K562 (cell line): ENCODE results near the gene ZDHHC24. TPM values are rescaled to one million over a fixed set of nuclear protein-coding genes. Genes with fewer than 3 reads are reported as not detected.

Source experiments
- CREB1 ChIP-seq, 2 experiments: sonication (generic) in 1 of 2; formaldehyde crosslinking in 1 of 2; IDR thresholded peaks; 2 replicates each; pipeline versions ENCODE4 v1.6.1 to v1.8.0; 2012 to 2022; ENCODE audit warnings: inconsistent platforms in 1 of 2, mild to moderate bottlenecking in 1 of 2, missing genetic modification reagents in 1 of 2, moderate library complexity in 1 of 2
- HOXB6 ChIP-seq: fragments of 250-450 bp; sonication (Bioruptor Pico); IDR thresholded peaks from 2 replicates; pipeline ENCODE4 v1.5.1; 2022; ENCODE audit warnings: mild to moderate bottlenecking, borderline replicate concordance
- MGA ChIP-seq: fragments of 450-650 bp; IDR thresholded peaks from 2 replicates; pipeline ENCODE4 v1.6.1; 2016; ENCODE audit warnings: mild to moderate bottlenecking, moderate library complexity
- PRMT5 ChIP-seq: sonication (generic); formaldehyde crosslinking; IDR thresholded peaks from 2 replicates; pipeline ENCODE4 v1.5.0; 2020; ENCODE audit warnings: missing genetic modification reagents
- PTBP1 ChIP-seq: fragments of 200-400 bp; formaldehyde crosslinking; IDR thresholded peaks from 2 replicates; pipeline ENCODE4 v1.6.1; 2017; ENCODE audit warnings: low read depth, low read length
- RBFOX2 ChIP-seq: fragments of 200-400 bp; formaldehyde crosslinking; IDR thresholded peaks from 2 replicates; pipeline ENCODE4 v1.6.1; 2017; ENCODE audit warnings: low read depth, mild to moderate bottlenecking, low read length, moderate library complexity
- SETDB1 ChIP-seq: IDR thresholded peaks from one replicate; pipeline ENCODE4 v1.6.1; 2012; ENCODE audit warnings: low read length, control low read depth, inconsistent platforms
- THAP7 ChIP-seq: fragments of 250-450 bp; sonication (Bioruptor Pico); IDR thresholded peaks from 2 replicates; pipeline ENCODE4 v1.5.0; 2021
- ZNF174 ChIP-seq: fragments of 250-450 bp; sonication (Bioruptor Pico); IDR thresholded peaks from 2 replicates; pipeline ENCODE4 v1.4.0; 2020; ENCODE audit warnings: mild to moderate bottlenecking
- ZNF780A ChIP-seq: fragments of 250-450 bp; sonication (Bioruptor Pico); IDR thresholded peaks from 2 replicates; pipeline ENCODE4 v1.5.0; 2021; ENCODE audit warnings: mild to moderate bottlenecking
- polyA plus RNA-seq, 8 experiments: library from polyadenylated mRNA; depleted of rRNA in 4 of 8; stranded (reverse) in 5 of 8; unstranded in 3 of 8; fragments of >200 nt; fragmentation: Nextera tagmentation in 2 of 8; fragmentation: Illumina TruSeq in 1 of 8; extraction: Ambion mirVana in 2 of 8; extraction: Trizol in 1 of 8; gene quantifications; 2 replicates each; pipeline versions ENCODE4 v1.2.1 to v1.2.3, GENCODE V29; 2011 to 2014; ENCODE audit warnings: inconsistent platforms in 1 of 8, missing spikeins in 1 of 8
- total RNA-seq, 7 experiments: library from RNA; depleted of rRNA in 6 of 7; stranded (reverse); fragments of >200 nt in 6 of 7; fragmentation: Illumina TruSeq in 2 of 7; extraction: Trizol in 2 of 7; gene quantifications; 2 replicates each; pipeline versions ENCODE4 v1.2.1 to v1.2.3, GENCODE V29; 2011 to 2021; ENCODE audit warnings: low replicate concordance in 1 of 7
- TF ChIP-seq, protein P1 (sequence below): IDR thresholded peaks from 2 replicates; pipeline ENCODE4 v1.6.1; 2012; ENCODE audit warnings: low read depth, low read length, improper control_type of control experiment, borderline replicate concordance
- TF ChIP-seq, protein P2 (sequence below): fragments of 450-650 bp; IDR thresholded peaks from 2 replicates; pipeline ENCODE4 v1.6.1; 2014; ENCODE audit warnings: low read depth, mild to moderate bottlenecking, moderate library complexity, borderline replicate concordance

Gene ZDHHC24
- total and polyA plus RNA-seq, 9 of the 15 experiments (the other 6 are each of a cell fraction or from before 2014, with no cell fraction given): 0.45 to 11.2 (median 2.7) TPM

GRCh38 chr11:66510271-66510989 lies 35.4 kb downstream of the ZDHHC24 start, which contains the start of gene BBS1 (continued):
- TF ChIP-seq, protein P1, sequence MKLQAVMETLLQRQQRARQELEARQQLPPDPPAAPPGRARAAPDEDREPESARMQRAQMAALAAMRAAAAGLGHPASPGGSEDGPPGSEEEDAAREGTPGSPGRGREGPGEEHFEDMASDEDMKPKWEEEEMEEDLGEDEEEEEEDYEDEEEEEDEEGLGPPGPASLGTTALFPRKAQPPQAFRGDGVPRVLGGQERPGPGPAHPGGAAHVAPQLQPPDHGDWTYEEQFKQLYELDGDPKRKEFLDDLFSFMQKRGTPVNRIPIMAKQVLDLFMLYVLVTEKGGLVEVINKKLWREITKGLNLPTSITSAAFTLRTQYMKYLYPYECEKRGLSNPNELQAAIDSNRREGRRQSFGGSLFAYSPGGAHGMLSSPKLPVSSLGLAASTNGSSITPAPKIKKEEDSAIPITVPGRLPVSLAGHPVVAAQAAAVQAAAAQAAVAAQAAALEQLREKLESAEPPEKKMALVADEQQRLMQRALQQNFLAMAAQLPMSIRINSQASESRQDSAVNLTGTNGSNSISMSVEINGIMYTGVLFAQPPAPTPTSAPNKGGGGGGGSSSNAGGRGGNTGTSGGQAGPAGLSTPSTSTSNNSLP: no peak
- TF ChIP-seq ZNF780A (no peak), CREB1 (IDR thresholded peaks at IDR 0.05) (no peak), CREB1 (CRISPR knock-in tag; IDR thresholded peaks at IDR 0.05) (no peak), PRMT5 (CRISPR knock-in tag) (no peak), PTBP1 (no peak), RBFOX2 (peak; percentile 80), THAP7 (no peak), MGA (no peak), ZNF174 (no peak), HOXB6 (CRISPR knock-in tag) (no peak), SETDB1 (no peak)
- TF ChIP-seq, protein P2, sequence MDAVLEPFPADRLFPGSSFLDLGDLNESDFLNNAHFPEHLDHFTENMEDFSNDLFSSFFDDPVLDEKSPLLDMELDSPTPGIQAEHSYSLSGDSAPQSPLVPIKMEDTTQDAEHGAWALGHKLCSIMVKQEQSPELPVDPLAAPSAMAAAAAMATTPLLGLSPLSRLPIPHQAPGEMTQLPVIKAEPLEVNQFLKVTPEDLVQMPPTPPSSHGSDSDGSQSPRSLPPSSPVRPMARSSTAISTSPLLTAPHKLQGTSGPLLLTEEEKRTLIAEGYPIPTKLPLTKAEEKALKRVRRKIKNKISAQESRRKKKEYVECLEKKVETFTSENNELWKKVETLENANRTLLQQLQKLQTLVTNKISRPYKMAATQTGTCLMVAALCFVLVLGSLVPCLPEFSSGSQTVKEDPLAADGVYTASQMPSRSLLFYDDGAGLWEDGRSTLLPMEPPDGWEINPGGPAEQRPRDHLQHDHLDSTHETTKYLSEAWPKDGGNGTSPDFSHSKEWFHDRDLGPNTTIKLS: no peak
